Measurements from ENCODE around the gene TMEM240.
"Not testable (repeated sequence)": the region's sequence is repeated elsewhere in the genome, so short reads cannot be mapped to it uniquely, and the experiment has no call there.

TMEM240 gene

GRCh38 chr1:1529321-1529720 lies 11.1 kb downstream of the TMEM240 start:
- H3K27ac ChIP-seq (ENCODE audit: low read depth, low read length), result no peak overlapping the region
- no peaks in the 10 kb centered on the region for H3K4me1 ChIP-seq (ENCODE audit: control insufficient read depth, insufficient read depth, low read length)
- no peak overlapping the region for H3K4me3 ChIP-seq (ENCODE audit: low read depth, low read length)
- H3K27me3 ChIP-seq (ENCODE audit: control insufficient read depth, insufficient read depth, low read length), result no peaks in the 10 kb centered on the region
- H3K9me3 ChIP-seq (ENCODE audit: control insufficient read depth, insufficient read depth, low read depth, low read length), result peaks cover 4% of the 10 kb centered on the region
- peaks cover 49% of the 10 kb centered on the region for H3K36me3 ChIP-seq (ENCODE audit: control insufficient read depth, insufficient read depth, low read length)
- no peak overlapping the region for H3K9ac ChIP-seq (ENCODE audit: low read length)

- H3K36me3 ChIP-seq (ENCODE audit: control insufficient read depth, insufficient read depth, low read length), result peaks cover 51% of the 10 kb centered on the region
- H3K9me3 ChIP-seq (ENCODE audit: control insufficient read depth, insufficient read depth, low read depth, low read length), result peaks cover 4% of the 10 kb centered on the region
- no peak overlapping the region for H3K27ac ChIP-seq (ENCODE audit: low read depth, low read length)
- H3K9ac ChIP-seq (ENCODE audit: low read length), result no peak overlapping the region
- no peaks in the 10 kb centered on the region for H3K27me3 ChIP-seq (ENCODE audit: control insufficient read depth, insufficient read depth, low read length)
- no peaks in the 10 kb centered on the region for H3K4me1 ChIP-seq (ENCODE audit: control insufficient read depth, insufficient read depth, low read length)
- H3K4me3 ChIP-seq (ENCODE audit: low read depth, low read length), result no peak overlapping the region
Measured at GRCh38 chr1:1528301-1529267, 11.8 kb downstream of the TMEM240 start.

GRCh38 chr1:1527092-1527816 lies 13.2 kb downstream of the TMEM240 start:
- Histone ChIP-seq H3K27ac (ENCODE audit: low read depth, low read length) (no peak overlapping the region), H3K4me1 (ENCODE audit: control insufficient read depth, insufficient read depth, low read length) (no peaks in the 10 kb centered on the region), H3K9ac (ENCODE audit: low read length) (no peak overlapping the region), H3K36me3 (ENCODE audit: control insufficient read depth, insufficient read depth, low read length) (peaks cover 52% of the 10 kb centered on the region), H3K4me3 (ENCODE audit: low read depth, low read length) (no peak overlapping the region), H3K9me3 (ENCODE audit: control insufficient read depth, insufficient read depth, low read depth, low read length) (peaks cover 4% of the 10 kb centered on the region), H3K27me3 (ENCODE audit: control insufficient read depth, insufficient read depth, low read length) (no peaks in the 10 kb centered on the region)

- not testable (repeated sequence) for H3K9me3 ChIP-seq (ENCODE audit: control insufficient read depth, insufficient read depth, low read depth, low read length)
Measured at GRCh38 chr1:1526476-1526875, 13.9 kb downstream of the TMEM240 start.

GRCh38 chr1:1524750-1525383 lies 15.6 kb downstream of the TMEM240 start:
- H3K36me3 ChIP-seq (ENCODE audit: control insufficient read depth, insufficient read depth, low read length), result peaks cover 62% of the 10 kb centered on the region
- H3K4me3 ChIP-seq (ENCODE audit: low read depth, low read length); H3K9me3 ChIP-seq (ENCODE audit: control insufficient read depth, insufficient read depth, low read depth, low read length): not testable (repeated sequence)

More at GRCh38 chr1:1526476-1526875, 13.9 kb downstream of the TMEM240 start:
- not testable (repeated sequence) for H3K4me1 ChIP-seq (ENCODE audit: control insufficient read depth, insufficient read depth, low read length); H3K4me3 ChIP-seq (ENCODE audit: low read depth, low read length); H3K27me3 ChIP-seq (ENCODE audit: control insufficient read depth, insufficient read depth, low read length); H3K9ac ChIP-seq (ENCODE audit: low read length); H3K27ac ChIP-seq (ENCODE audit: low read depth, low read length)
- H3K36me3 ChIP-seq (ENCODE audit: control insufficient read depth, insufficient read depth, low read length), result peaks cover 55% of the 10 kb centered on the region

GRCh38 chr1:1523651-1524050 lies 16.8 kb downstream of the TMEM240 start:
- not testable (repeated sequence) for H3K27ac ChIP-seq (ENCODE audit: low read depth, low read length); H3K4me3 ChIP-seq (ENCODE audit: low read depth, low read length); H3K27me3 ChIP-seq (ENCODE audit: control insufficient read depth, insufficient read depth, low read length); H3K9me3 ChIP-seq (ENCODE audit: control insufficient read depth, insufficient read depth, low read depth, low read length); H3K4me1 ChIP-seq (ENCODE audit: control insufficient read depth, insufficient read depth, low read length); H3K9ac ChIP-seq (ENCODE audit: low read length)
- peaks cover 54% of the 10 kb centered on the region for H3K36me3 ChIP-seq (ENCODE audit: control insufficient read depth, insufficient read depth, low read length)

More at GRCh38 chr1:1524750-1525383, 15.6 kb downstream of the TMEM240 start:
- H3K27ac ChIP-seq (ENCODE audit: low read depth, low read length); H3K27me3 ChIP-seq (ENCODE audit: control insufficient read depth, insufficient read depth, low read length); H3K9ac ChIP-seq (ENCODE audit: low read length); H3K4me1 ChIP-seq (ENCODE audit: control insufficient read depth, insufficient read depth, low read length): not testable (repeated sequence)

- peaks cover 54% of the 10 kb centered on the region for H3K36me3 ChIP-seq (ENCODE audit: control insufficient read depth, insufficient read depth, low read length)
- not testable (repeated sequence) for H3K27ac ChIP-seq (ENCODE audit: low read depth, low read length); H3K9me3 ChIP-seq (ENCODE audit: control insufficient read depth, insufficient read depth, low read depth, low read length); H3K9ac ChIP-seq (ENCODE audit: low read length); H3K4me3 ChIP-seq (ENCODE audit: low read depth, low read length); H3K27me3 ChIP-seq (ENCODE audit: control insufficient read depth, insufficient read depth, low read length); H3K4me1 ChIP-seq (ENCODE audit: control insufficient read depth, insufficient read depth, low read length)
Measured at GRCh38 chr1:1523226-1523625, 17.2 kb downstream of the TMEM240 start.

GRCh38 chr1:1522536-1522935 lies 17.9 kb downstream of the TMEM240 start:
- H3K27ac ChIP-seq (ENCODE audit: low read depth, low read length); H3K9me3 ChIP-seq (ENCODE audit: control insufficient read depth, insufficient read depth, low read depth, low read length); H3K27me3 ChIP-seq (ENCODE audit: control insufficient read depth, insufficient read depth, low read length); H3K9ac ChIP-seq (ENCODE audit: low read length); H3K4me1 ChIP-seq (ENCODE audit: control insufficient read depth, insufficient read depth, low read length); H3K4me3 ChIP-seq (ENCODE audit: low read depth, low read length): not testable (repeated sequence)
- peaks cover 55% of the 10 kb centered on the region for H3K36me3 ChIP-seq (ENCODE audit: control insufficient read depth, insufficient read depth, low read length)

GRCh38 chr1:1521331-1521730 lies 19.1 kb downstream of the TMEM240 start:
- no peak overlapping the region for H3K27ac ChIP-seq (ENCODE audit: low read depth, low read length)
- no peaks in the 10 kb centered on the region for H3K9me3 ChIP-seq (ENCODE audit: control insufficient read depth, insufficient read depth, low read depth, low read length)
- H3K4me1 ChIP-seq (ENCODE audit: control insufficient read depth, insufficient read depth, low read length), result no peaks in the 10 kb centered on the region
- no peak overlapping the region for H3K9ac ChIP-seq (ENCODE audit: low read length)
- H3K36me3 ChIP-seq (ENCODE audit: control insufficient read depth, insufficient read depth, low read length), result peaks cover 54% of the 10 kb centered on the region
- no peak overlapping the region for H3K4me3 ChIP-seq (ENCODE audit: low read depth, low read length)
- no peaks in the 10 kb centered on the region for H3K27me3 ChIP-seq (ENCODE audit: control insufficient read depth, insufficient read depth, low read length)

GRCh38 chr1:1519805-1520505 lies 20.5 kb downstream of the TMEM240 start:
- H3K9me3 ChIP-seq (ENCODE audit: control insufficient read depth, insufficient read depth, low read depth, low read length); H3K27ac ChIP-seq (ENCODE audit: low read depth, low read length); H3K27me3 ChIP-seq (ENCODE audit: control insufficient read depth, insufficient read depth, low read length); H3K4me1 ChIP-seq (ENCODE audit: control insufficient read depth, insufficient read depth, low read length); H3K9ac ChIP-seq (ENCODE audit: low read length); H3K4me3 ChIP-seq (ENCODE audit: low read depth, low read length): not testable (repeated sequence)
- H3K36me3 ChIP-seq (ENCODE audit: control insufficient read depth, insufficient read depth, low read length), result peaks cover 53% of the 10 kb centered on the region

All from HUES6 (cell line).